ENCODE measurements around the gene KCNRG. TPM values are rescaled to one million over a fixed set of nuclear protein-coding genes. Genes with fewer than 3 reads are reported as not detected.

The KCNRG gene
- total and polyA plus RNA-seq, 8 donors, result 0.37 to 5.0 (median 1.2) TPM; not detected in 3

- Histone ChIP-seq H3K9me3 (no peaks in the 10 kb centered on the region), H3K36me3 (peaks cover 0 to 26% (median 13%) of the 10 kb centered on the region in 4 donors), H3K4me3 (no peak overlapping the region), H3K27me3 (no peaks in the 10 kb centered on the region), H3K4me1 (peaks cover 0 to 21% (median 9%) of the 10 kb centered on the region in 4 donors), H3K27ac (no peak overlapping the region)
- WGBS, 5 donors, result 78 to 96% (median 93%) methylated on average over 1 of the region's 1 CpG
- no peak for DNase-seq
- TF ChIP-seq POLR2A (IDR thresholded peaks at IDR 0.05) (no peak), POLR2AphosphoS5 (IDR thresholded peaks at IDR 0.05) (no peak), CTCF (IDR thresholded peaks at IDR 0.05) (no peak)
- intact Hi-C loops (cut with DNase I; ENCODE audit: low total_unique reads), result no loop called here
Measured at GRCh38 chr13:50069261-50069660, 54.0 kb downstream of the KCNRG start.

- no peaks in the 10 kb centered on the region for H3K27me3 ChIP-seq
- no peak overlapping the region for H3K27ac ChIP-seq
- intact Hi-C loops (cut with DNase I; ENCODE audit: low total_unique reads), result no loop called here
- peaks cover 0 to 21% (median 9%) of the 10 kb centered on the region in 4 donors for H3K4me1 ChIP-seq
- H3K9me3 ChIP-seq, result no peaks in the 10 kb centered on the region
- TF ChIP-seq EP300 (IDR thresholded peaks at IDR 0.05) (no peak), POLR2AphosphoS5 (IDR thresholded peaks at IDR 0.05) (no peak), CTCF (IDR thresholded peaks at IDR 0.05) (no peak), POLR2A (IDR thresholded peaks at IDR 0.05) (no peak)
- H3K36me3 ChIP-seq, result peaks cover 0 to 23% (median 13%) of the 10 kb centered on the region in 4 donors
- DNase-seq, result no peak
- no peak overlapping the region for H3K4me3 ChIP-seq
Measured at GRCh38 chr13:50070186-50070585, 54.9 kb downstream of the KCNRG start.

Small RNA genes within 50 kb of the gene (small RNA-seq; reads per million reads assigned to genes)
- 0.07 to 0.89 (median 0.57) reads per million in 4 donors for gene MIR16-1
- gene MIR3613, result 0 to 1.5 (median 0.58) reads per million in 4 donors
- gene RF02105, result 0 reads per million in 4 donors
- 0 reads per million in 4 donors for gene RF02106
- gene RF02107, result 0 reads per million in 4 donors
- 0 reads per million in 4 donors for gene RF02108

Other genes with a start within 250 kb of the KCNRG start
- gene KPNA3, start 222.8 kb upstream of the KCNRG start, total RNA-seq, result 10 to 100 TPM in 4 of 5 donors, 1 to 10 TPM in 1; 4.3 to 65.9 (median 32.3) TPM
- 10 to 100 TPM; 11.6 to 16.0 (median 11.7) TPM for gene KPNA3, start 222.8 kb upstream of the KCNRG start, polyA plus RNA-seq
- gene SPRYD7, start 79.1 kb upstream of the KCNRG start, total RNA-seq, result 10 to 100 TPM in 2 of 5 donors, 1 to 10 TPM in 2, not detected in 1; 3.6 to 26.9 (median 8.9) TPM
- 10 to 100 TPM in 1 of 3 donors, 1 to 10 TPM in 2; 7.2 to 10.5 (median 8.1) TPM for gene SPRYD7, start 79.1 kb upstream of the KCNRG start, polyA plus RNA-seq
- 10 to 100 TPM in 4 of 5 donors, 1 to 10 TPM in 1; 4.1 to 23.7 (median 16.1) TPM for gene TRIM13, start 18.4 kb upstream of the KCNRG start, total RNA-seq
- 10 to 100 TPM in 1 of 3 donors, 1 to 10 TPM in 2; 7.5 to 18.6 (median 8.3) TPM for gene TRIM13, start 18.4 kb upstream of the KCNRG start, polyA plus RNA-seq

Data from stomach (tissue), 9 donors.